ENCODE measurements around the gene THADA. TPM values are rescaled to one million over a fixed set of nuclear protein-coding genes. Genes with fewer than 3 reads are reported as not detected.

Gene THADA
- total and polyA plus RNA-seq, 7 experiments from 2014 or later = 11.7 to 43.0 (median 39.6) TPM

- Mint-ChIP-seq H3K27me3 (no peaks in the 10 kb centered on the region), H3K4me1 (peaks cover 26 to 68% (median 55%) of the 10 kb centered on the region in 7 donors)
- peaks cover 0 to 20% of the 10 kb centered on the region in 2 donors for H3K4me1 ChIP-seq (ENCODE audit: control insufficient read depth in 2 of 2, insufficient read depth in 2 of 2, low read length in 2 of 2)
Measured at GRCh38 chr2:43207553-43208300, 388.1 kb downstream of the THADA start.

GRCh38 chr2:43206602-43207001 is 389.2 kb downstream of the THADA start:
- Histone ChIP-seq H3K27ac (ENCODE audit: low read depth, low read length) (no peak overlapping the region), H3K27me3 (ENCODE audit: control insufficient read depth in 2 of 2, insufficient read depth in 2 of 2, low read length in 2 of 2) (no peaks in the 10 kb centered on the region), H3K4me1 (ENCODE audit: control insufficient read depth in 2 of 2, insufficient read depth in 2 of 2, low read length in 2 of 2) (peaks cover 0 to 19% of the 10 kb centered on the region in 2 donors), H3K4me3 (ENCODE audit: low read length) (no peak overlapping the region), H3K36me3 (ENCODE audit: control insufficient read depth in 2 of 3, insufficient read depth in 3 of 3, low read length in 3 of 3) (no peaks in the 10 kb centered on the region), H3K9me3 (ENCODE audit: control insufficient read depth in 2 of 3, low read length in 3 of 3) (no peaks in the 10 kb centered on the region)
- Mint-ChIP-seq H3K4me1 (peaks cover 24 to 69% (median 59%) of the 10 kb centered on the region in 7 donors), H3K27ac (peak overlapping the region in 3 of 9 donors; percentile 21 to 84 (median 67)), H3K27me3 (no peaks in the 10 kb centered on the region), H3K36me3 (peaks cover 0 to 5% (median 0%) of the 10 kb centered on the region in 5 donors), H3K4me3 (no peak overlapping the region), H3K9me3 (peaks cover 0 to 1% (median 0%) of the 10 kb centered on the region in 11 donors)
- intact Hi-C loops (cut with micrococcal nuclease) = no loop called here
- ChIA-PET POLR2A (interaction anchor here (0.7 to 25.8 kb wide), 5 partner anchors 11 to 74 kb away, joined by 3 to 1899 read pairs (median 37); no protein-coding TSS in a partner anchor), CTCF (interaction anchor here (1.1 to 1.4 kb wide), 2 partner anchors 12 to 32 kb away, joined by 3 read pairs; no protein-coding TSS in a partner anchor)
- DNase-seq (no peak), ATAC-seq (no peak)

More at GRCh38 chr2:43207553-43208300, 388.1 kb downstream of the THADA start:
- Histone ChIP-seq H3K9me3 (ENCODE audit: control insufficient read depth in 2 of 3, low read length in 3 of 3) (no peaks in the 10 kb centered on the region), H3K27me3 (ENCODE audit: control insufficient read depth in 2 of 2, insufficient read depth in 2 of 2, low read length in 2 of 2) (no peaks in the 10 kb centered on the region), H3K4me3 (ENCODE audit: low read length) (no peak overlapping the region), H3K36me3 (ENCODE audit: control insufficient read depth in 2 of 3, insufficient read depth in 3 of 3, low read length in 3 of 3) (no peaks in the 10 kb centered on the region), H3K27ac (ENCODE audit: low read depth, low read length) (no peak overlapping the region)
- ATAC-seq (no peak), DNase-seq (no peak)
- H3K4me3 Mint-ChIP-seq = peak overlapping the region in 1 of 10 donors; percentile 45
- H3K36me3 Mint-ChIP-seq = peaks cover 0 to 5% (median 4%) of the 10 kb centered on the region in 5 donors
- H3K9me3 Mint-ChIP-seq = no peaks in the 10 kb centered on the region
- POLR2A ChIA-PET = interaction anchor here (1.2 to 25.8 kb wide), 4 partner anchors 10 to 43 kb away, joined by 3 to 1899 read pairs (median 103); partner anchors contain the start of gene ZFP36L2
- H3K27ac Mint-ChIP-seq = peak overlapping the region in 1 of 9 donors; percentile 72
- intact Hi-C loops (cut with micrococcal nuclease) = no loop called here
- CTCF ChIA-PET = no interaction called here

GRCh38 chr2:43203373-43203772 is 392.5 kb downstream of the THADA start:
- H3K4me3 Mint-ChIP-seq = no peak overlapping the region
- H3K4me1 Mint-ChIP-seq = peaks cover 12 to 62% (median 55%) of the 10 kb centered on the region in 7 donors
- no peaks in the 10 kb centered on the region for H3K27me3 Mint-ChIP-seq
- Histone ChIP-seq H3K27ac (ENCODE audit: low read depth, low read length) (no peak overlapping the region), H3K4me3 (ENCODE audit: low read length) (no peak overlapping the region), H3K27me3 (ENCODE audit: control insufficient read depth in 2 of 2, insufficient read depth in 2 of 2, low read length in 2 of 2) (no peaks in the 10 kb centered on the region), H3K9me3 (ENCODE audit: control insufficient read depth in 2 of 3, low read length in 3 of 3) (no peaks in the 10 kb centered on the region), H3K4me1 (ENCODE audit: control insufficient read depth in 2 of 2, insufficient read depth in 2 of 2, low read length in 2 of 2) (peaks cover 0 to 12% of the 10 kb centered on the region in 2 donors), H3K36me3 (ENCODE audit: control insufficient read depth in 2 of 3, insufficient read depth in 3 of 3, low read length in 3 of 3) (no peaks in the 10 kb centered on the region)
- peaks cover 0 to 1% (median 0%) of the 10 kb centered on the region in 11 donors for H3K9me3 Mint-ChIP-seq
- CTCF ChIA-PET = interaction anchor here (0.6 to 1.5 kb wide), 2 partner anchors 11 to 53 kb away, joined by 4 to 12 read pairs; no protein-coding TSS in a partner anchor
- intact Hi-C loops (cut with micrococcal nuclease) = no loop called here
- peaks cover 0 to 5% (median 0%) of the 10 kb centered on the region in 5 donors for H3K36me3 Mint-ChIP-seq
- ATAC-seq (no peak), DNase-seq (no peak)
- POLR2A ChIA-PET = interaction anchor here (0.9 to 8.7 kb wide), 8 partner anchors 8 to 70 kb away, joined by 3 to 170 read pairs (median 5); partner anchors contain the start of gene ZFP36L2
- peak overlapping the region in 3 of 9 donors; percentile 17 to 45 (median 24) for H3K27ac Mint-ChIP-seq

- ChIA-PET POLR2A (interaction anchor here (1.2 to 8.7 kb wide), 6 partner anchors 16 to 68 kb away, joined by 4 to 170 read pairs (median 5); partner anchors contain the start of gene ZFP36L2), CTCF (interaction anchor here (0.6 to 1.5 kb wide), 2 partner anchors 12 to 67 kb away, joined by 3 to 12 read pairs; no protein-coding TSS in a partner anchor)
- DNase-seq = no peak
- Mint-ChIP-seq H3K4me3 (peak overlapping the region in 5 of 10 donors; percentile 0 to 30 (median 13)), H3K4me1 (peaks cover 14 to 60% (median 51%) of the 10 kb centered on the region in 7 donors), H3K36me3 (peaks cover 0 to 8% (median 0%) of the 10 kb centered on the region in 5 donors), H3K27ac (peak overlapping the region in 6 of 9 donors; percentile 1 to 23 (median 4)), H3K9me3 (peaks cover 0 to 1% (median 0%) of the 10 kb centered on the region in 11 donors), H3K27me3 (no peaks in the 10 kb centered on the region)
- H3K27ac ChIP-seq (ENCODE audit: low read depth, low read length) = no peak overlapping the region
- no peaks in the 10 kb centered on the region for H3K36me3 ChIP-seq (ENCODE audit: control insufficient read depth in 2 of 3, insufficient read depth in 3 of 3, low read length in 3 of 3)
- no peaks in the 10 kb centered on the region for H3K9me3 ChIP-seq (ENCODE audit: control insufficient read depth in 2 of 3, low read length in 3 of 3)
- intact Hi-C loops (cut with micrococcal nuclease) = no loop called here
- H3K27me3 ChIP-seq (ENCODE audit: control insufficient read depth in 2 of 2, insufficient read depth in 2 of 2, low read length in 2 of 2) = no peaks in the 10 kb centered on the region
- no peak for ATAC-seq
- H3K4me3 ChIP-seq (ENCODE audit: low read length) = no peak overlapping the region
- H3K4me1 ChIP-seq (ENCODE audit: control insufficient read depth in 2 of 2, insufficient read depth in 2 of 2, low read length in 2 of 2) = peaks cover 4 to 16% of the 10 kb centered on the region in 2 donors
Measured at GRCh38 chr2:43202289-43202688, 393.5 kb downstream of the THADA start.

GRCh38 chr2:43201497-43201896 is 394.3 kb downstream of the THADA start:
- intact Hi-C loops (cut with micrococcal nuclease) = no loop called here
- H3K36me3 ChIP-seq (ENCODE audit: control insufficient read depth in 2 of 3, insufficient read depth in 3 of 3, low read length in 3 of 3) = no peaks in the 10 kb centered on the region
- ChIA-PET CTCF (interaction anchor here (1.0 kb wide), 1 partner anchor 28 kb away, joined by 5 read pairs; no protein-coding TSS in a partner anchor), POLR2A (interaction anchor here (0.5 to 8.7 kb wide), 6 partner anchors 14 to 30 kb away, joined by 3 to 170 read pairs (median 3); no protein-coding TSS in a partner anchor)
- no peaks in the 10 kb centered on the region for H3K27me3 Mint-ChIP-seq
- H3K27ac ChIP-seq (ENCODE audit: low read depth, low read length) = no peak overlapping the region
- H3K4me1 Mint-ChIP-seq = peaks cover 20 to 67% (median 59%) of the 10 kb centered on the region in 7 donors
- no peak for DNase-seq
- no peak overlapping the region for H3K4me3 ChIP-seq (ENCODE audit: low read length)
- H3K36me3 Mint-ChIP-seq = peaks cover 0 to 10% (median 0%) of the 10 kb centered on the region in 5 donors
- peak overlapping the region in 1 of 10 donors; percentile 10 for H3K4me3 Mint-ChIP-seq
- peak overlapping the region in 6 of 9 donors; percentile 38 to 70 (median 56) for H3K27ac Mint-ChIP-seq
- H3K9me3 Mint-ChIP-seq = peaks cover 0 to 2% (median 0%) of the 10 kb centered on the region in 11 donors
- no peaks in the 10 kb centered on the region for H3K9me3 ChIP-seq (ENCODE audit: control insufficient read depth in 2 of 3, low read length in 3 of 3)
- ATAC-seq = no peak
- H3K4me1 ChIP-seq (ENCODE audit: control insufficient read depth in 2 of 2, insufficient read depth in 2 of 2, low read length in 2 of 2) = peaks cover 12 to 24% of the 10 kb centered on the region in 2 donors
- H3K27me3 ChIP-seq (ENCODE audit: control insufficient read depth in 2 of 2, insufficient read depth in 2 of 2, low read length in 2 of 2) = no peaks in the 10 kb centered on the region

GRCh38 chr2:43201016-43201415 is 394.8 kb downstream of the THADA start:
- H3K4me1 Mint-ChIP-seq = peaks cover 22 to 65% (median 61%) of the 10 kb centered on the region in 7 donors

More at GRCh38 chr2:43201016-43201415, 394.8 kb downstream of the THADA start:
- Histone ChIP-seq H3K9me3 (ENCODE audit: control insufficient read depth in 2 of 3, low read length in 3 of 3) (no peaks in the 10 kb centered on the region), H3K4me1 (ENCODE audit: control insufficient read depth in 2 of 2, insufficient read depth in 2 of 2, low read length in 2 of 2) (peaks cover 14 to 25% of the 10 kb centered on the region in 2 donors), H3K27ac (ENCODE audit: low read depth, low read length) (no peak overlapping the region), H3K36me3 (ENCODE audit: control insufficient read depth in 2 of 3, insufficient read depth in 3 of 3, low read length in 3 of 3) (no peaks in the 10 kb centered on the region), H3K4me3 (ENCODE audit: low read length) (no peak overlapping the region), H3K27me3 (ENCODE audit: control insufficient read depth in 2 of 2, insufficient read depth in 2 of 2, low read length in 2 of 2) (no peaks in the 10 kb centered on the region)
- Mint-ChIP-seq H3K36me3 (peaks cover 0 to 11% (median 0%) of the 10 kb centered on the region in 5 donors), H3K27ac (peak overlapping the region in 7 of 9 donors; percentile 38 to 70 (median 56)), H3K9me3 (peaks cover 0 to 3% (median 0%) of the 10 kb centered on the region in 11 donors), H3K27me3 (no peaks in the 10 kb centered on the region), H3K4me3 (no peak overlapping the region)
- DNase-seq (no peak), ATAC-seq (no peak)
- ChIA-PET CTCF (interaction anchor here (1.0 kb wide), 1 partner anchor 28 kb away, joined by 5 read pairs; no protein-coding TSS in a partner anchor), POLR2A (interaction anchor here (0.5 to 8.7 kb wide), 5 partner anchors 13 to 30 kb away, joined by 3 to 170 read pairs (median 3); no protein-coding TSS in a partner anchor)
- intact Hi-C loops (cut with micrococcal nuclease) = no loop called here
